Mucosa of stomach (tissue), 1 donor: Measurements from ENCODE around the gene TXNRD3.

Source experiments
- H3K27me3 ChIP-seq: one replicate; pipeline ENCODE4 v1.7.0; 2013; ENCODE audit warnings: mild to moderate bottlenecking, low read length; ENCODE audit not compliant: control insufficient read depth, insufficient read depth
- H3K36me3 ChIP-seq: one replicate; pipeline ENCODE4 v1.7.0; 2013; ENCODE audit warnings: low read length; ENCODE audit not compliant: control insufficient read depth, insufficient read depth
- H3K4me1 ChIP-seq: one replicate; pipeline ENCODE4 v1.7.0; 2013; ENCODE audit warnings: mild to moderate bottlenecking, low read length; ENCODE audit not compliant: control insufficient read depth, insufficient read depth
- H3K4me3 ChIP-seq: one replicate; pipeline ENCODE4 v1.7.0; 2013; ENCODE audit warnings: low read length
- H3K9ac ChIP-seq: one replicate; pipeline ENCODE4 v1.7.0; 2013; ENCODE audit warnings: mild to moderate bottlenecking, low read length, moderate library complexity
- H3K9me3 ChIP-seq: one replicate; pipeline ENCODE4 v1.7.0; 2013; ENCODE audit warnings: mild to moderate bottlenecking, low read length, moderate library complexity; ENCODE audit not compliant: control insufficient read depth
- donor health status: Pancreatic carcinoma.

The TXNRD3 gene

DNA sequence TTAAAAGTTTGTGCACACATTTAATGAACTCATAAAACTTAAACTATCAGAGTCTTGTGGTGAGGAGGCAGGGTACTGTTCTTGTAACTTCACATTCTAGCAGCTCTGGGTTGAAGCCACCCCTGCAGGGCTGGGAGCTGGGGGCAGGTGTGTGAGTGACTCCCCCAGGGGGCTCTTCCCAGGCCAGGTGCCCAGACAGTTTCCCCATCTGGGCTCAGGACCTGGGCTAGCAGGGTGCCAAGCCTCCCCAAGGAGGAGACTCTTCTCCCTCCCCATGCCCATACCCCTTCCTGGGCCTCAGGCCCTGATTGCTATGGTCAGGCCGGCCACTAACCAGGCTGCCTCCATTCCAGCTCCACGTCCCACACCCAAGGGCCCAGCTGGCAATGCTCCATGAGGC lies 27.1 kb upstream of the TXNRD3 start:
- Histone ChIP-seq H3K36me3 (no peaks in the 10 kb centered on the region), H3K9me3 (no peaks in the 10 kb centered on the region), H3K9ac (no peak overlapping the region), H3K4me1 (peaks cover 4% of the 10 kb centered on the region), H3K4me3 (no peak overlapping the region), H3K27me3 (peaks cover 16% of the 10 kb centered on the region)

DNA sequence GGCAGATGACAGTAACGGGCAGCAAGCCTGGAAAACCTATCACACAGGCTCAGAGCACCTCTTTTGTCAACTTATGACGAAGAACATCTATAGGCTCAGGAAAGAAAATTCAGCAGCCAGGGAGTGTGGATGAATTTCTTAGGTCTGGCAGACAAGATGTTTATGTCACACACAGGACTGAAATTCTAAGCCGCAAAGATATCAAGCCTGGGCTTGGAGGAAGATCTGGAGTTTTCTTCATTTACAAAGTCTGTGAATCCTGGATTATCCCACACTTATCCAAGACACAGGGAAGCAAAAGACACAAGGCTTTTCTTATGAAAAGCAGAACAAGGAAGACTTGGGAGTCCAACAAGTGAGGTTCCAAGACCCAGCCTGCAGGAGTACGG lies 25.7 kb upstream of the TXNRD3 start:
- H3K4me3 ChIP-seq: no peak overlapping the region
- H3K36me3 ChIP-seq: no peaks in the 10 kb centered on the region
- no peaks in the 10 kb centered on the region for H3K9me3 ChIP-seq
- no peak overlapping the region for H3K9ac ChIP-seq
- peaks cover 16% of the 10 kb centered on the region for H3K27me3 ChIP-seq
- H3K4me1 ChIP-seq: peaks cover 4% of the 10 kb centered on the region

- no peak overlapping the region for H3K4me3 ChIP-seq
- peaks cover 16% of the 10 kb centered on the region for H3K27me3 ChIP-seq
- no peaks in the 10 kb centered on the region for H3K9me3 ChIP-seq
- H3K36me3 ChIP-seq: no peaks in the 10 kb centered on the region
- no peak overlapping the region for H3K9ac ChIP-seq
- H3K4me1 ChIP-seq: peaks cover 4% of the 10 kb centered on the region
Observed at GRCh38 chr3:126679831-126680666, 25.1 kb upstream of the TXNRD3 start.

DNA sequence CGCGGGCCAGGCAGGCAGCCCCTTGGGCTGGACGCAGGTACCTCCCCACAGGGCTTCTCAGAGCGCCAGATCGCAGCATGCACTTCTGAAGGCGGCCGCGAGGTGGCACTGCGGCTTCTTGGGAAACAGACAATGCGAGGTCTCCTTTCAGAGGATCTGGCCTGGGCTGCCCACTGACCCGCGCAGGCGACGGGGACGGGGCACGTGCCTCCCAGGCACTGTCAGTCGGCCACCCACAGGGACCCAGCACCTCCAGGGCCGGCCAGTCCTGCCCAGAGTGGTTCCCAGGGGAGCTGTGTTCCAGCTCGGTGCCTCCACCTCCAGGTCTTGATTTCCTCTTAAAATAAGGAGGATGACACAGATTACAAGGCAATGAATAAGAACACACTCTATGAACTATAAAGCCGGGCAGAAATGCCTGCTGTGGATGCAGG lies 24.4 kb upstream of the TXNRD3 start:
- Histone ChIP-seq H3K27me3 (peaks cover 16% of the 10 kb centered on the region), H3K4me3 (no peak overlapping the region), H3K9ac (no peak overlapping the region), H3K9me3 (no peaks in the 10 kb centered on the region), H3K36me3 (no peaks in the 10 kb centered on the region), H3K4me1 (peaks cover 4% of the 10 kb centered on the region)

DNA sequence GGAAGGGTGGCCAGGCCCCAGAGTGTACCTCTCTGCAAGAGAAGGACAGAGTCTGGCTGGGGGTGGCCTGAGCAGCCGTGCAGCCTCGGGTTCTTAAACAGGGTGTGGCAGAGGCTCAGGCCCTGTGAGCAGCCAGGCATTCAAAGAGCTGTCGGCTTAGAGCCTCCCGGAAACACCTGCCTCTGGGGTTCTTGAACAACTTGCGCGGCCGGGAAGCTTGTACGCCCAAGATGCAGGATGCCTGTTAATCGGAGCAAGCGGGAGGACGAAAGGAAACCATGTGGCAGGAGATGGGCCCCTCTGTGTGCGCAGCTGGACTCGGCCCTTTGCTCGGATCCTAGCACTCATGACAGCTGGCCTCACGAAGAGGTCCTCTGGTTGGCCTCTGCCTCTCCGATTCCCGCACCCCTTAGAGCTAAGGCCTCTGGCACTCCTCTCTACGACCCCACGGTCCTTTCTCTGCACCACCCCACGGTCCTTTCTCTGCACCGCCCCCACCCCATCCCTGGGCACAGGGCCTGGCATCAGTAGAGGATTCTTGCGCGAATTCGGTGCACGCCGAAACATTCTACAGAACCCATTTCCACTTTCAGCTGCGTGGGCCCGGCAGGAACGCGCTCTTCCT lies 23.9 kb upstream of the TXNRD3 start:
- no peaks in the 10 kb centered on the region for H3K36me3 ChIP-seq
- H3K9me3 ChIP-seq: no peaks in the 10 kb centered on the region
- H3K27me3 ChIP-seq: peaks cover 16% of the 10 kb centered on the region
- H3K9ac ChIP-seq: no peak overlapping the region
- no peak overlapping the region for H3K4me3 ChIP-seq
- peaks cover 4% of the 10 kb centered on the region for H3K4me1 ChIP-seq

DNA sequence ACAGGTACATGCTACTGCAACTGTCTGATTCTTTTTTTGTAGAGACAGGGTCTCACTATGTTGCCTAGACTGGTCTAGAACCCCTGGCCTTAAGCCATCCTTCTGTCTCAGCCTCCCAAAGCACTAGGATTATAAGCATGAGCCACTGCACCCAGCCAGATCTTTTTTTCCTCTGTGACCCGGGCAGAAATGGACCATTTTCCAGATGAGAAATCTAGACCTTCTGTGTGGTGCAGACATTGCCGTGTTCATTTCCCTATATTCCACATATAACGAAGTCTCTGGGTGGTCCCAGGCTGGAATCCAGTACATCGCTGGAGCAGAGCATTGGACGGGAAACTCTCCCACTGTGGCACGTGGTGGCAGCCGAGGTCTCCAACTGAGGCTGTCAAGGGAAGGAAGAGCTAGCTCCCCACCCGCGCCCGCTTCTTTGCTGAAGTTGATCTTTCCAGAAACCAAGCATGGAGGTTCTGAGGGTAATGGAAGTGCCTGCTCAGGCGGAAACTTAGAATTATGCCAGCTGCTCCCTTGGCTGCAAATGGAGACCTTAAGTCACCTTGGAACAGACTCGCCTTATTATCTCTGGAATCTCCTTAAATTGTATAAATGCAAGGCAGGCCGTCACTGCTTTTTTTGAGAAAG lies 23.1 kb upstream of the TXNRD3 start:
- no peaks in the 10 kb centered on the region for H3K9me3 ChIP-seq
- no peaks in the 10 kb centered on the region for H3K36me3 ChIP-seq
- H3K4me1 ChIP-seq: peaks cover 4% of the 10 kb centered on the region
- H3K9ac ChIP-seq: no peak overlapping the region
- no peak overlapping the region for H3K4me3 ChIP-seq
- peaks cover 16% of the 10 kb centered on the region for H3K27me3 ChIP-seq

- H3K4me1 ChIP-seq: peaks cover 4% of the 10 kb centered on the region
- no peaks in the 10 kb centered on the region for H3K36me3 ChIP-seq
- no peak overlapping the region for H3K4me3 ChIP-seq
- no peak overlapping the region for H3K9ac ChIP-seq
- no peaks in the 10 kb centered on the region for H3K9me3 ChIP-seq
- peaks cover 16% of the 10 kb centered on the region for H3K27me3 ChIP-seq
Observed at GRCh38 chr3:126676919-126677705, 22.2 kb upstream of the TXNRD3 start.

- Histone ChIP-seq H3K9ac (no peak overlapping the region), H3K4me3 (no peak overlapping the region), H3K36me3 (no peaks in the 10 kb centered on the region), H3K27me3 (no peaks in the 10 kb centered on the region), H3K9me3 (no peaks in the 10 kb centered on the region), H3K4me1 (no peaks in the 10 kb centered on the region)
Observed at GRCh38 chr3:126672741-126673140, 17.8 kb upstream of the TXNRD3 start.

GRCh38 chr3:126672340-126672739 lies 17.4 kb upstream of the TXNRD3 start:
- no peaks in the 10 kb centered on the region for H3K9me3 ChIP-seq
- no peaks in the 10 kb centered on the region for H3K27me3 ChIP-seq
- no peaks in the 10 kb centered on the region for H3K4me1 ChIP-seq
- H3K36me3 ChIP-seq: no peaks in the 10 kb centered on the region
- H3K9ac ChIP-seq: no peak overlapping the region
- H3K4me3 ChIP-seq: no peak overlapping the region

DNA sequence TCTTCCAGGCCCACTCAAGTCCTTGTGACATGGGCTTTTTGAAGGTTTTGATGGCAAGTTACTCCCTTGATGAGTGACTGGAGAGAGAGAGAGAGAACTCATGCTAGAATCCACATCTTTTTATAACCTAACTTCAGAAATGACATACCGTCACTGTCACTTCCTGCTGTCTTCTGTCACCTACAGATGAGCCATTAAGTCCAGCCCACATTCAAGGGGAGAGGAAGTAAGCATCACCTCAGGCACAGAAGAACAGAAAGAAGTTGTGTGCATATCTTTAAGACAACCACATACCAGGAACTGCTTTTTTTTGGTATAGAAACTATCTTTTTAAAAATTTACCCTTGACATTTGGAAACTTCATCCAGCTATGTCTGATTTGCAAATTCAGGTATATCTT lies 16.6 kb upstream of the TXNRD3 start:
- Histone ChIP-seq H3K9me3 (no peaks in the 10 kb centered on the region), H3K4me1 (no peaks in the 10 kb centered on the region), H3K4me3 (no peak overlapping the region), H3K27me3 (no peaks in the 10 kb centered on the region), H3K9ac (no peak overlapping the region), H3K36me3 (no peaks in the 10 kb centered on the region)

DNA sequence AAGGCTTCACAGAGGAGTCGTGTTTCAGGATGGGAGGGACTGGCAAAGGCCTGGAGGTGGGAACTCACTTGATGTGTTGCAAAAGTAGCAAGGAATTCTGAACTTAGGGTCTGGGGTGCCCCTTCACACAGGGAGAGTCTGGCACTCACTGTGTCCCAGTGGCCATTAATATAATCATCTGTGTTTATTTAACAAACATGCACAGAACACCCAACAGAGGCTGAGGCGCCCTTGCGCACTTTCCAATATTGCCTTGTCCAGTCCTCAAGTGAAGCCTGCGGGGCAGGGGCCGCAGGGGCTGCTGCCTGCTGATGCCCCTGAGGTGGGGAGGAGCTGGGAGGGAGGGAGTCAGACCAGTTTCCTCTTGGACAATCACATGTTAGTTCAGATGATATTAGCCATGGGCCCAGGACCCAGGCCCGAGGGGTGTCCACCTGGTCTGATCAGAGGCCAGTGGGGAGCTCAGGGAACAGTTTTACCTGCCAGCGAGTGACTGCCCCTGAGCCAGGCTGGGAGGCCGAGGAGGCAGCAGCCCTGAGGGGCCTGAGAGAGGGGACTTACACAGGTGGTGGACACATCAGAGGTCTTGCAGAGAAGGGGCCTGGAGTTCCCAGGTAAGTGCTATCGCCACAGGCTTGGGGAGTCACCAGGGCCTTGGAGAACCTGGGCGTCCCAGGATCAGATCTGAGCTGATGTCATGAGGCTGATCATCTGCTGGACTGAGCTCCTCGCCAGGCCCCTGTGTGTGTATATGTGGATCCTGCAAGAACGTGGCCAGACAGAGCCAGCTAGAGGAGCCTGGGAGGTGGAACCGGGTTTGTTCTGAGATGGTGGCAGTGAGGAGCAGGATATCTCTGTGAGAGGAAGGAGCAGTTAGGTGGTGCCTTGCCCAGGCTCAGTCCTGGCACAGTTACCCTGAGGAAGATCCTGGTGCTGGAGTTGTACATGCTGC lies 13.8 kb upstream of the TXNRD3 start:
- H3K4me3 ChIP-seq: no peak overlapping the region
- no peaks in the 10 kb centered on the region for H3K36me3 ChIP-seq
- no peaks in the 10 kb centered on the region for H3K9me3 ChIP-seq
- H3K27me3 ChIP-seq: no peaks in the 10 kb centered on the region
- H3K4me1 ChIP-seq: no peaks in the 10 kb centered on the region
- no peak overlapping the region for H3K9ac ChIP-seq
